GM18870 (cell line): Measurements from ENCODE around the gene KRT13.
"Not testable (repeated sequence)": the region's sequence is repeated elsewhere in the genome, so short reads cannot be mapped to it uniquely, and the experiment has no call there.

ENCODE experiments used
- ATAC-seq: cut with Tn5 transposase; IDR thresholded peaks from one replicate; pipeline ENCODE4 v1.9.1; 2021; ENCODE audit warnings: moderate library complexity; ENCODE audit not compliant: unreplicated experiment

KRT13 gene

DNA sequence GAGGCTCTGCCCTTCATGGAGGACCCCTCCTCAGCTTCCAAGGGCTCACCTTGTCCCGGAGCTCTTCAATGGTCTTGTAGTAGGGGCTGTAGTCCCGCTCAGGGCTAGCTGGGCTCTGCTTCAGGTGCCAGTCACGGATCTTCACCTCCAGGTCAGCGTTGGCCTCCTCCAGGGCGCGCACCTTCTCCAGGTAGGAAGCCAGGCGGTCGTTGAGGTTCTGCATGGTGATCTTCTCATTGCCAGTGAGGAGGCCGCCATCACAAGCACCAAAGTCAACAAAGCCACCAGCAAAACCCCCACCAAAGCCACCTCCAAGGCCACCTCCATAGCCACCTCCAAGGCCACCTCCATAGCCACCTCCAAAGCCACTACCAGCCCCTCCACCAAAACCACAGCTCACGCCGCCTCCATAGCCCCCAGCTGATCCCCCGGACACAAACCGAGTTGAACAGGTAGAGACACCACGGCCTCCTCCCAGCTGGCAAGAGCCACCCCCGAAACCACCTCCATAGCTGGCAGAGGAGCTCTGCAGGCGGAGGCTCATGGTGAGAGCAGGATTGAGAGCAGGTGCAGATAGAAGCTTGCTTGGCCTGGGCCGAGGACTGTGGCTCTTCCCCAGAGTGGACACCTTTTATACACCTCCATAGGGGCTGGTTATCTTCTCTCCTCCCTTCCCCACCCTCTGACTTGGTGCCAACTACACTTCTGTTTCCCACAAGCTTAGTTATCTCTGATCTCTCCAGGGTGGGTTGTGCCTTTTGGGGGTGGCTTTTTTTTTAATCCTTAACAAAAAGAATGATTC, at the start of gene KRT13:
KRT13 (minus strand) TSS at position 606 of the 802 bp plus-strand sequence; CDS start at position 544, 62 bp downstream.
- no peak for ATAC-seq

DNA sequence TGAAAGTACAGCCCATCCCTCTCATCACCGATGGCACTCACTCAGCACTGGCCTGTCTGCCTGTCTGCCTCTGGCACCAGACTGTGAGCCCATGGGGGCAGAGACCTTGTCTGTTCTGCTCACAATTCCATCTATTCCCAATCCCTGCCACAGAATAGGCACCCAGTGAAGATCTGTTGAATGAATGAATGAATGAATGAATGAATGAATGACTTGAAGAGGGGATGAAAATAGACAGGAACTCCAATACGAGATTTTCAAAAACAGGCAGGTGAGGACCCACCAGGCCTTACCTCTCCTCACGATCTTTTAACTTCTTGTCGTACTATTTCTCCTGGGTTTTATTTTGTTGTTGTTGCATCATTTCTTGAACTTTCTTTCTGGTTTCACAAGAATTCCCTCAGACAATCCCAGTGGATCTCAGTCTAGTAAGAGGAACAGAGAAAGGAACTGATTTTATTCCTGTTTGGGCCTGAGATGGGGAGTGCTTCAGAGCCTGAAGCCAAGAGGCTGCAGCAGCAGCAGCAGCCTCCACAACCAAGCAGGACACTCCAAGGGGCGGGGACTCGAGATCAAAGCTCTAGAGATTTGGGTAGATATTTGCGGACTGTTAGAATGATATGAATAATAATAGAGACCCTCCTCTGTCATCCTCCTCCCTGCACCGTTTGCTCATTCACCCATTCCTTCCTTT, 48.7 kb upstream of the KRT13 start:
- no peak for ATAC-seq

DNA sequence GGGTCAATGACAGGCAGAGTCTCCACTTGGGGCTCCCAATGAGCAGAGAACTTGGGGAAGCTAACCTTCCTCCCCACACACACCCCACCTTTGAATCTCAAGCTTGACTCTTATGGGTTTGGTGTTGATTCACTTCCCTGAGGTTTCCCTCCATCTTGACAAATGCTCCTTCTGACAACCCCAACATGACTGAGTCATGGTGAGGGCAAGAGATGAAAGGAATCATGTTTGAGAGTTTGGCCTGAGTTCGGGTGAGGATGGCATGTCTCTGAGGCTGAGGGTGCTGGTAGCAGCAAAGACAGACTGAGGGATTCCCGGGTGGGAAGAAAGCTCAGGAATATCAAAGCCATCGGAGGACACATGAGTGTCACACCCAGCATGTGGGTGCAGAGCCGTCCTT, 47.8 kb upstream of the KRT13 start:
- ATAC-seq, result no peak

DNA sequence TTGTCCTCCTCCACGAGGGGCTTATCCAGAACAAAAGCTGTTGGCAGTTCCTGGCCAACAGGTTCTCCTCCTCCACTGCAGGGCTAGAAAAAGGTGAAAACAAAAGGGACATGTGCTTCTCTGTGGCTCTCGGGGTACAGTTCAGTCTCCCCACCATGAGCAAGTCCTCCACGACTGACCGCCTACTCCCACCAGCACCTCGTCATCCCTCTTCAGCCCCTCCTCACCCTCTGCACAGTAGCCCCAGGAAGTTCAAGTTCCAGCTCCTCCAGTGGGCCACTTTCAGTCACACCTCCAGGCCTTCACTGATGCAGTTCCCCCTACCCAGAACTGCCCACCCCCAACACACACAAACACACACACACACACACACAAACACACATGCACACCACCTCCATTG, 47.0 kb upstream of the KRT13 start:
- ATAC-seq, result no peak

DNA sequence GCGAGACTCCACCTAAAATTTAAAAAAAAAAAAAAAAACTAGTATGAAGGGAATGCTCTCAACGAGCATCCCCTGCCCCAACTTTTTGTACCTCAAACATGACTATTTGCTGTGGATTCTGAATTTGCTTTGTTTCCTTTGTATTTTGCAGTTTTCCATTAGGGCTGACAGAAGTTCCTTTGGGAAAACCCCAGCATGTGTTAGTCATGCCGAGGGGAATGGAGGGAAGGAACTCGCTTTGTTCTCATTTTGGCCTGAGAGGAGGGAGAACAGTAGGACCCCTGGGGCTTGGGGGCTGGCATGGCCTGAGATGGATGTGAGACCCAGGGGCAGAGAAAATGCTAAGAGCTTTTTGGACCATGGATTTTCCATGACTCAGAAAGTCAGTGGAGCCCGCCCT, 46.0 kb upstream of the KRT13 start:
- ATAC-seq, result no peak

DNA sequence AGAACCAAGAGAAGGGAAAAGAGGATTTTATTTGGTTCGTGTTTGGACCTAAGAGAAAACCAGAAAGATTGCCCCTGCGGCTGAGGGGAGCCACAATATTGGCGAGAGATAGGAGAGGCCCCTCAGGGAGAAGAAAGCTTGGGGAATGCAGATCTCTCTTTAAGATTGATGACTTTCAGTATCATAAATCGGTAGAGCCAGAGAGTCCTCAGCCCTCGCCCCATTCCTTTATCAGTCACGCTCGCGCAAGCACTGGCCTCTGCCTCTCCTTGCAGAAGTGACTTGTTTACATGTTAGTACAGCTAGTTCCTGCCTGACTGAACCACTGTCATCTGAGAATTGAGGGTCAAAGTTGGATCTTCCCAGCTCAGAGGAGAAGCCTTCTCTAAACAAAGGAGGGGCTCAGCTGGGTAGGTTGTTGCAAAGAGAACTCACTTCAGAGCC, 44.2 kb upstream of the KRT13 start:
- no peak for ATAC-seq

DNA sequence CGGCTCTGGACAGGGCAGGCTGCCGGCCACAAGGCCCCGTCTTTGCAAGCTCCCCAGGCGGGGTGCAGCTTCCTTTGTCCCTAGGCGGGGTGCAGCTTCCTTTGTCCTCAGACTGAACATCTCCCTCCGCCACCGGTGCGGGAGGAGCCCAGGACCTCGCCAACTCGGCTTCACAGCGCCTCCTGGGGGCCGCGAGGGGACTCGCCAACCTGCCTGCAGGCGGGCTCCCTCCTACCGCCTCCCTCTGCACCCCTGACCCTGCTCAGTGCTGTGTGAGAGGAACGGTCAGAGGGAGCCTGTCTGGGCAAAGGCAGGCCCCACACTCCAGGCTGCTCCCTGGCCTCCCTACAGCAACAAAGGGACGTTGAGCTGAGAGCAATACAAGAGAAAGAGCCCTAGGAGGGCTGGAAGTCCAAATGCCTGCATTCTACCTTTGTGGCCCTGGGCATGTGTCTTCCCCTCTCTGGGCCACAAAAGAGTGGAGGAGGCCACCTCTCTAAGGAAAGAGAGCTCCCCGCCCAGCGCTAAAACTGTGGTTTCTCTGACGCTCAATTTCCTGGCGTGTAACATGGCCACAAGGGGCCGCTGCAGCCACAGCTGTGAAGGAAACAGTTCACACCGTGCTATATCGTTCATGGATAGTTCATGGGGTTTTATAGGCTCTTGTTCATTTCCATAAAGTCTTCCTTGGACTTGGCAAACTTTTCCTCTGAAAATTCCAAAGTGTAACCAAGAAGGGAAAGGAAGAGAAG, 43.6 kb upstream of the KRT13 start:
- ATAC-seq, result no peak

DNA sequence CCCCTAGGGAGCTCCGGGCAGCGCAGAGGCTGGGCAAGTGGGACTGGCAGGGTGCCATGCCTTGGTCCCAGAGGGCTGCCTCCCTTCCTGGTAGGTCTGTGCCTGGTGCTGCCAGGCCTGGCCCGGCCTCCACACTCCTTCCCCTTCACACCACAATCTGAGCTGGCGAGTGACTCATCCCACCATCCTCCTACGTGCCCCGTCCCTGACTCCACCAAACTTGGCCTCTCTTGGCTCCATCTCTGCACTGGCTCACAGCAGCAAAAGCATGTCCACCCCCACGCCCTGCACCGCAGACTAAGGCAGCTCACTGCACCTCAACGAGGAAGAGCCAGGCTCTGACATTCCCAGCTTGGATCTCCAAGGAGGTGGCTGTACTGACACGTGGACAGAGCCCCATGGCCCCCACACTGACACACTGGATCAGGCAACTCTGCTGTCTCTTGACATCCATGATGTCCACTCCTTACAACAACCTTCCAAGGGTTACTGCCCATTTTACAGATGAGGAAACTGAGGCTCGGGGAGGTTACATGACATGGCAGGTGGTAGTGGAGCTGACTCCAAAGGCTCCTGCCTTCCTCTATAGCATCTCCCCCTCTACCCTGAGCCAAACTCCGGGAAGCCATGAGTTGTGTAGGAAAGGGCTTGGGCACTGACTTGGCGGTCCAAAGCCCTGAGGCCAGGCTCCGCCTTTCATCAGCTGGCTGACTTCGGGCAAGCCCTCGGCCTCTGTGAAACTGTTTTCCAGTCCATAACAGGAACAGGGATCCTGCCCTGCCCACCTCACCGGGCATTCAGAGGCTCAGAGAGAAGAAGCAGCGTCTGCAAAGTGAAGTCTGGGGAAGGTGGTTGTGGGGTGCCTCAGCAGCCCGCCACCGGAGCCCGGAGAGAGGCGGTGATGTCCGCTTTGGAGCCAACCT, 42.8 kb upstream of the KRT13 start:
- ATAC-seq, result no peak

DNA sequence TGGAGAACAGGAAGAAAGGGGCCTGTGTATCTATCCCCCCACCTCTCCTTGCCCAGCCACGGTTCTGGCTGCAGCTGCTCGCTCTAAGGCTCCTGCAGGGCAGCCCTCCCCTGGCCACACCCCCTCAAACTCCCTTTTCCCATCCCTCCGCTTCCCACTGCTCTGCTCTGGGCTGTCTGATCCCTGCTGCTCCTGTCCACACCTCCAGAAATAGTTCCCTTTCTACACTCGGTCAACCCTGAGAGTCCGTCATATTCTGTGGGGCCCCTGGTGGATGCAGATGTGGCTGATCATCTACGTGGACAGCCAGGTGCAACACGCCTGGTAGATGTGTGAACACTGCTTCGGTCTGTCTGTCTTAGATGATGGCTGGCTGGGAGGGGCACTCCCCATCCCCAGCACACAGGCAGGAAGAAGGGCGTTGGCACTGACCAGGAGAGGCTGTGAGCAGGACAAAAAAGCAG, 42.0 kb upstream of the KRT13 start:
- no peak for ATAC-seq

DNA sequence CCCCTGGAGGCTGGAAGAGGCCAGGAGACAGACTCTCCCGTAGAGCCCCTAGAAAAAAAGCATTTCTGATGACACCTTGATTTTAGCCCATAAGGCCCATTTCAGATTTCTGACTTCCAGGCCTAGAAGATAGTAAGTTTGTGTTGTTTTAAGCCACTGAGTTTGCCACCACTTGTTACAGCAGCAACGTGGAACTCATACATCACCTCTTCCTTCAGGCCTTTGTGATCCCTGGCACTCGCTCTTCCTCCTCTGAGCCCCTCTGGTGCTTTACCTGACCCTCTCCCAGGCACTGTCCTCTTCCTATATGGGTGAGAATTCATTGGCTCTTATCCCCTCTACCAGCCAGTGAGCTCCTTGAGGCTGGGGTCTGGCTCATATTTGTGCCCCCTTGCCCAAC, 41.4 kb upstream of the KRT13 start:
- no peak for ATAC-seq

DNA sequence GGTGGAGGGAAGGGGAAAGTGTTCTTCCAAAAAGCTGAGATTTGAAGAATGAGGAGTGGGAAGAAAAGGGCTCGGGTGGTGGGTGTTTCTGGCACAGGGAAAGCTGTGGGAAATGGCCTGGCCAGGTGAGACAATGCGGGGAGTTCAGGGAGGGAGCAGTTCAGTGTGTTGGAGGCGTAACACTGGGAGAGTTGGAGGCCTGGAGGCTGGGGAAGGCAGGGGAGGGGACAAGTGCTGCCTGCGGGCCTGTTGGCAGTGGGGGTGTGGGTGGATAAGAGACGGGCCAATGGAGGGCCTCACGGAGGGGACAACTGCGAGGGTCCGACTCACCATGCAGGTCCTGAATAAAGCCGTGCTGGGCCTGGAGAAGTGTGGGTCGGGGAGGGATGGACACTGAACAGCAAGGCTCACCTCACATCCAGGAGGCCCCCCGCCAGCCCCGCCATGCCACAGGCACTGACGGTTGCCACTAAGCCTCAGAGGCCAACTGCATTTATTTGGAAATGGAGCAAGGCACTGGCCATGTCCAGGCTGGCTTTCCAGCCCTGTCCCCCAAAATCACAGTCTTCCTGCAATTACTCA, 40.5 kb upstream of the KRT13 start:
- no peak for ATAC-seq

DNA sequence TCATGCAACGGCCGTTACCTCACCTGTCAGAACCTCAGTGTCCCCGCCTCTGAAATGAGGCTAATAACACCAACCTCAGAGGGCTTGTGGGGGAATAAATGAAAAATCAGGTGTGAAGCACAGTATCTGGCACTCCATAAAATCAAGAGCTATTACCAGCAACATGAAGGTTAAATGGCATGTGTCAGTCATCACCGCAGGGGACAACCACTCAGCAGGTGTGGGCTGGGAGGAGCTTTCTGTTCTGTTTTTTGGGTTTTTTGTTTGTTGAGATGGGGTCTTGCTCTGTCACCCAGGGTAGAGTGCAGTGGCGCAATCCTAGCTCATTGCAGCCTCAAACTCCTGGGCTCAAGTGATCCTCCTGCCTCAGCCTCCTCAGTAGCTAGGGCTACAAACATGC, 39.5 kb upstream of the KRT13 start:
- no peak for ATAC-seq

DNA sequence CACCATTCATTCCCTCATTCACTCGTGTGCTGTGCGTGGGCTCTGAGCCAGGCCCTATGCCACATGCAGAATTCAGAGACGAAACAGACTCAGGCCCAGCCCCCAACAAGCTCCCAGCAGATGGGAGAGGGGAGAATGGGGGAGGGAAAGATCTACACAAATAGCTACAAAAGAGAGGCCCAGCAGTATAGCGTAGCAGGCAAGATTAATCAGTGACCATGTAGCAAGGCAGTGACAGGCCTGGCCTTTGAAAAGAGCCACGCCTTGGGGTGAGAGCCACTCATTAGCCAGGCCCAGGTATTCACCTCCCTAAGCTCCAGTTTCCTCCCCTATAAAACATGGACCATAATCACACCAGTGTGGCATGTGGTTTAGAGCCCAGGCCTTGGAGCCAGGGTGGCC, 39.1 kb upstream of the KRT13 start:
- no peak for ATAC-seq

DNA sequence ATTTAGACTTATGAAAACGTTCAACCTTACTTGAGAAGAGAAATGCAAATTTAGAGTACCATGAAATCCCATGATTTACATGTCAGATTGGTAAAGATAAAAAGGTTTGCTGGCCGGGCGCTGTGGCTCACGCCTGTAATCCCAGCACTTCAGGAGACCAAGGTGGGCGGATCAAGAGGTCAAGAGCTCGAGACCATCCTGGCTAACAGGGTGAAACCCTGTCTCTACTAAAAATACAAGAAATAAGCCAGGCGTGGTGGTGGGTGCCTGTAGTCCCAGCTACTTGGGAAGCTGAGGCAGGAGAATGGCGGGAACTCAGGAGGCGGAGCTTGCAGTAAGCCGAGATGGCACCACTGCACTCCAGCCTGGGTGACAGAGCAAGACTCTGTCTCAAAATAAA, 37.4 kb upstream of the KRT13 start:
- not testable (repeated sequence) for ATAC-seq

DNA sequence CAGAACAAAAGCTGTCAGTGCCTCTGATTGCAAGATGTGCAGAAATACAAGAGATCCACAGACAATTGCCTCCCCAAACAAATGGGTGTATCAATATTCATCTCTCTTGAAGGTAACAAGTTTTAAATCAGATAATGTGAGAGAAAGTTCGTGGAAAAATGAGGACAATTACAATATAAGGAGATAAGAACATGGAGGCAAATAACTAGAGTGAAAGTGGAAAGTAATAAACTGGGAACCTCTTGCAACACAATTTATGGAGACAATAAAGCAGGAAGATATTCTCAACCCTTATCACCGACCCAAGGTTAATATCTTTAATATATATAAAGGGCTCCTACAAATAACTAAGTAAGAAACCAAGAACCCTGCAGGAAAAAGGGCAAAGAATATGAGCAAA, 36.9 kb upstream of the KRT13 start:
- ATAC-seq, result no peak

DNA sequence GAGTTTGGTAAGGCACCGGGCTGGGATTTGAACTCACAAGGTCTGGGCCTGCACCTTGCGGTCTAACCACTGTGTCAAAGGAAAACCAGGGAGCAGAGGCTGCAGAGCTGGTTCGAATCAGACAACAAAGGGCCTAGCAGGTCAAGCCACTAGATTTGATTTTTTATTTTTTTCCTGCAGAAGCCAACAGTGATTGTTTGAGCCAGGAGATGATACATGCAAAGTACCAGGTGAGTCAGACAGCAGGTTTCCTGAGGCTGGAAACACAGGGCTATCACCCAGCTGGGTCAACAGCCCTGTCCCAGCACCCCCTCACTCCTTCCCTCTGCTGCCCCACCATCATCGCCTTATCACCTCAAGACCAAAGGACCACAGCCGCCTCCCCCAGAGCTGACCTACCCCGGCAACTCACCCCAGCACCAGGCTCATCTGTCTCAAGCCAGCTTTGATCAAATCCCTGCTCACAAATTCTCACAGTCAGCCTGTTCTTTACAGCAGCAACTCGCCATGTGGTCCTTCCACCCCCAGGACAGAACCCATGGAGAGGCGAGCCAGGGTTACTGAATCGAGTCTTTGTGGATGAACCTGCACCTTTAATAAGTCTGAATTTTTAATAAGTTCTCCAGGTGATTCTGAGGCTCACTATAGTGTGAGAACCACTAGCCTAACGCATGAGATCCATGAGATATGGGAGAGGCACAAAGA, 35.7 kb upstream of the KRT13 start:
- ATAC-seq, result no peak

DNA sequence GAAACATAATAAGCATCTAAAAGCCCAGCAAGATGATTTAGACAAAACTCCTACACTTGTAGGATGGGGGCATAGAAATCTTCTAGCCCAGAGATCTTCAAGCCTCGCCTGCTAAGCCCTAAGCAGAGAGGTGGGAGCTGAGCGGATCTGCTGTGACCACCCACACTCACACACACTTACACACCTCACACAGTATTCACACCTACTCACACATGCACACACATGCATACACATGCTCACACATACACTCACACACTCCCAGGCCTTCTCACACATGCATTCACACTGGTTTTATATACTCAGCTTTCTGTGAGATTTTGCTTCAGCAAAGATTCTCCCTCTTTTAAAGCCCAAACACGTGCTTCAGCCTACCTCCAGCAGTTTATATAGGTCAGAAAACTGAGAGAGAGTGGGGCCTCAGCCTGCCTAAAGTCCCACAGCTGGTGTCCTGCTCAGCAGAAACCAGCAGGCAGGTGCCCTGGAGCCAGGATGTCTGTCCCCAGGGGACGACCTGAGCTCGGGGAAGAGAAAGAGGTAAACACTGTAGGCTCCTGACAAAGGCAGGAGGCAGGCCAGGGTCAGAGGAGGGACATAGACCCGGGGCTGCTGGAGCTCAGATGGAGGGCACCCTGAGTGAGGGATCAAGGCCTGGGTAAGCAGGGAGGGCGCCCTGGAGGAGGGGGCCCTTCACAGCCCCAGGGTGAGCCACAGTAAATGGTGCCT, 34.7 kb upstream of the KRT13 start:
- no peak for ATAC-seq

DNA sequence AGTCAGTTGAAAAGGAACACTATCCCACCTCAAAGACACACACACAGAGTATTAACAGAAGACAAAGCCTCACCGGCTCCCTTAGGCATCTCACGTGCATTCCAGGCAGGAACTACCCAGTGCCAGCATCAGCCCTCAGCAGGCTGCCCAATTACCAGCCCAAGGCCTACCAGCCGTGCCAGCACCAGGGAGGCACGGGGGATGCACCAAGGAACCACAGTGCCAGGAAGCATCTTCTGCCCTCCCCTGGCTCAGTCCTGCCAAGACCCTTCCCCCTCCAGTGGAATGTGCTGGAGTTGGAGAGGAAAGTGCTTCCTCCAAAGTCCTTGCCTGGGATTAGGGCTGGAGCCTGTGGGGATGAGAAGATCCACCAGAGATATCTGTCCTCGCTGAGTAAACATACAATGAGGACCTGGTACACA, 33.7 kb upstream of the KRT13 start:
- ATAC-seq, result no peak

DNA sequence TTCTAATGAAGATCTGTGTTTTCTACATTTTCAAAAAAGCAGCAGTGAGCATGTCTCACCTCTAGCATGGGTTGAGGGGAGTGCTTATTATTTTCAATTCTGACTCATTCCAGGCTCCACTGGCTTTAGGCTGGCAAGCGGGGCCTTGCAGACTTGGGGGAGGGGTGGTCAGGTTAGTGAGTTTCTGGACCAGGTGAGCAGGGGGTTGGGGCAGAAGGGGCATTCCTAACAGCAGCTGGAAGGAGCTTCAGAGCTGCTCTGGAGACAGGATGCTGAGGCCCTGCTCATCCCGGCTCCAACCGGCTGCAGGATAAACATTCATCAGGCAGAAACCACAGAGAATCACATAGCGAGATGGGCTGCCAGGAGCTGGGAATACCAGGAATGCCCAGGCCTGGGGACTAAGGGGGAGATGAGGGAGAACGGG, 33.2 kb upstream of the KRT13 start:
- ATAC-seq, result no peak
